ENCODE results near the gene CHST11. TPM values are rescaled to one million over a fixed set of nuclear protein-coding genes. Genes with fewer than 3 reads are reported as not detected.

Gene CHST11
- total and polyA plus RNA-seq, 10 donors = 5.2 to 65.1 (median 48.4) TPM

DNA sequence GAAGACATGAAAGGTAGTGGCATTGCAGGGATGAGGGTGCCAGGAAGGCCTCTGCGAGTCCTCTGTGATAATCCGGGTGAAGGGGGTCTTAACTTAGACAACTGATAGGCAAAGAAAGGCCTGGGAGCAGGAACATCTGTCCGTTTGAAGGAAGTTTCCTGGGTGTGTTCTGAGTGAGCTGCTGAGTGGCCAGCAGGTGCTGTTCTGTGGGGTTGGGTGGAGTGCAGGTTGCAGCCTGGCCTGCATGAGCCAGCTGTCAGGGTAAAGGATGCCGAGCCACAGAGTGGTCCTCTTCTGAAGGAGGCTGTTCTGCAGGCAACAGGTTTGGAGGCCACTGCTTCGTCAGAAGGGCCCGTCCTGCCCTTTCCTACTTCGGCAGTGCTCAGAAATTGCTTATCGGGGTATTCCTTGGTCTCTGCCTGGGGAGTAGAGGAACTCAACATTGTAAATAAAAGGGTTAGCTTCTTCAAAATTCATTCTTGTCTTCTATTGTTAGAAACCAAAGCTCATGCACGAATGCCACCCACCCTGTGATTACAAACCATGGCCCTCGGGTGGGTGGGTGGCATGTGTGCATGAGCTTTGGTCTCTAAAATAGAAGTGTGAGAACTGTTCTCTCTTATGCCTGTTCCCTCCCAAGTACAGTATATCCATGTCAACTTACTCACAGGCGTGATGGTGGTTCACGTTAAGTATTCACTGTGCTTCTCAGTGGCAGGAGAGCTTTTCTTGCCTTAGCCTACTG, 118.9 kb downstream of the CHST11 start:
- Histone ChIP-seq H3K9me3 (no peaks in the 10 kb centered on the region), H3K36me3 (no peaks in the 10 kb centered on the region), H3K27ac (no peak overlapping the region), H3K27me3 (replicated peaks in 1 of 7) (no peaks in the 10 kb centered on the region), H3K4me3 (no peak overlapping the region), H3K4me1 (peaks cover 14 to 76% (median 51%) of the 10 kb centered on the region in 6 donors)
- DNase-seq = no peak
- WGBS, 5 donors = 75 to 83% (median 79%) methylated on average over 12 of the region's 12 CpGs
- intact Hi-C loops (cut with DNase I; ENCODE audit: low total_unique reads) = no loop called here
- TF ChIP-seq POLR2AphosphoS5 (IDR thresholded peaks at IDR 0.05) (no peak), POLR2A (IDR thresholded peaks at IDR 0.05) (no peak)
- TF ChIP-seq, protein P1, sequence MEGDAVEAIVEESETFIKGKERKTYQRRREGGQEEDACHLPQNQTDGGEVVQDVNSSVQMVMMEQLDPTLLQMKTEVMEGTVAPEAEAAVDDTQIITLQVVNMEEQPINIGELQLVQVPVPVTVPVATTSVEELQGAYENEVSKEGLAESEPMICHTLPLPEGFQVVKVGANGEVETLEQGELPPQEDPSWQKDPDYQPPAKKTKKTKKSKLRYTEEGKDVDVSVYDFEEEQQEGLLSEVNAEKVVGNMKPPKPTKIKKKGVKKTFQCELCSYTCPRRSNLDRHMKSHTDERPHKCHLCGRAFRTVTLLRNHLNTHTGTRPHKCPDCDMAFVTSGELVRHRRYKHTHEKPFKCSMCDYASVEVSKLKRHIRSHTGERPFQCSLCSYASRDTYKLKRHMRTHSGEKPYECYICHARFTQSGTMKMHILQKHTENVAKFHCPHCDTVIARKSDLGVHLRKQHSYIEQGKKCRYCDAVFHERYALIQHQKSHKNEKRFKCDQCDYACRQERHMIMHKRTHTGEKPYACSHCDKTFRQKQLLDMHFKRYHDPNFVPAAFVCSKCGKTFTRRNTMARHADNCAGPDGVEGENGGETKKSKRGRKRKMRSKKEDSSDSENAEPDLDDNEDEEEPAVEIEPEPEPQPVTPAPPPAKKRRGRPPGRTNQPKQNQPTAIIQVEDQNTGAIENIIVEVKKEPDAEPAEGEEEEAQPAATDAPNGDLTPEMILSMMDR (IDR thresholded peaks at IDR 0.05 in 8 of 11, conservative IDR thresholded peaks at IDR 0.05 in 3 of 11) = no peak

DNA sequence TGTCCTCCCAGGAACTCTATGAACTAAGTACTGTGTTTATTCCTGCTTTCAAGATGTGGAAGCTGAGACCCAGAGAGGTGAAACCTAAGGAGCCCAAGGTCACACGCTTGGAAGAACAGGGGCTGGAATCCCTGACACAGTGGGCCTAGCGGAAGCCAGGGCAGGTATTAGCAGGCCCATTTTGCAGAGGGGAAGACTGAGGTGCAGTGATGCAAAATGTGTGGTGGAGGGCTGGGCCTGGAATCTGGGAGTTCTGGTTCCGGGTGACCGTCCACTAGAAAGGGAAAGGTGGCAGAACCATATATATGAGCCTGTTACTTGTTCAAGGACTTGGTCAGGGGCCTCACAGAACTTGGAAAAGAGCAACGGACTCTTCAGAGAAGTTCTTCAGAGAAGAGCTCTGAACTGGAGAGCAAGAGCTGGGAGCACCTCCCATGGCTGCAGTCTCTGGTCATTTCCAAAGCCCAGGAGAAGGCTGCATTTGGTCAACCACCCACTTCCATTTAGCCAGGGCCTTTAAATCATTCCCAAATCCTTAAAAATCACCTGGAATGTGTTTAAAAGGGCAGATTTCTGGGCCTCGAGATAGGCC, 119.5 kb downstream of the CHST11 start:
- intact Hi-C loops (cut with DNase I; ENCODE audit: low total_unique reads) = no loop called here

DNA sequence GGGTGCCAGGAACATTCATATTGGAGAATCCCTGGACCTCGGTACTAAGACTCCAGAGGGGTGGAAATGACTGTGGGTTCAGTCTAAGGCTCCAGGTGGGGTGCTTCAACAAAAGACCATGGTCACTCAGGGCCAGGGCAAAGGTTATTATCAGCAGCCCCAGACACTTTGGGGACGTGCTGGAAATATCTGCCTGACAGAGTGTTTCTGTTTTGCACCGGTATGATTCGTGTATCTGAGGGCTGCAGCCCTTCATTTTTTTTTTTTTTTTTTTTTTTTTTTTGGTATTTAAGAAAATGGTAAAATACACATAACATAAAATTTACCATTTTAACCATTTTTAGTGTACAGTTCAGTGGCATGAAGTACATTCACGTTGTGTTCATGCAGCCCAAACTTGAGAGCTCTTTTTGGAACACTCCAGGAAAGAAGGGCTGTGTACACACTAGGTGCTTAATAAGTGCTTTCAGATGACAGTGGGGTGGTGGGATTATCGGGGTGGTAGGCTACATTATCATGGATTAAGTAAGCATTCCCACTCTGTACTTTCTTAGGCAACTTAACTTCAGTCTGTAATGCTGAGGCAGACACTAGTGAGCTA, 120.3 kb downstream of the CHST11 start:
- peaks cover 9 to 79% (median 55%) of the 10 kb centered on the region in 6 donors for H3K4me1 ChIP-seq
- TF ChIP-seq POLR2AphosphoS5 (IDR thresholded peaks at IDR 0.05) = no peak
- no peak for TF ChIP-seq POLR2A (IDR thresholded peaks at IDR 0.05)
- TF ChIP-seq, protein P1 (IDR thresholded peaks at IDR 0.05 in 8 of 11, conservative IDR thresholded peaks at IDR 0.05 in 3 of 11) = no peak
- no peaks in the 10 kb centered on the region for H3K27me3 ChIP-seq (replicated peaks in 1 of 7)
- no peak overlapping the region for H3K4me3 ChIP-seq
- intact Hi-C loops (cut with DNase I; ENCODE audit: low total_unique reads) = no loop called here
- WGBS, 5 donors = 62 to 78% (median 70%) methylated on average over 6 of the region's 6 CpGs
- no peaks in the 10 kb centered on the region for H3K9me3 ChIP-seq
- H3K27ac ChIP-seq = no peak overlapping the region
- no peak for DNase-seq
- no peaks in the 10 kb centered on the region for H3K36me3 ChIP-seq

More for the DNA sequence above, 119.5 kb downstream of the CHST11 start:
- Histone ChIP-seq H3K27ac (no peak overlapping the region), H3K4me1 (peaks cover 10 to 76% (median 50%) of the 10 kb centered on the region in 6 donors), H3K36me3 (no peaks in the 10 kb centered on the region), H3K27me3 (replicated peaks in 1 of 7) (no peaks in the 10 kb centered on the region), H3K4me3 (no peak overlapping the region), H3K9me3 (no peaks in the 10 kb centered on the region)
- 97 to 100% (median 98%) methylated on average over 6 of the region's 6 CpGs for whole genome bisulfite sequencing, 5 donors
- TF ChIP-seq, protein P1 (IDR thresholded peaks at IDR 0.05 in 8 of 11, conservative IDR thresholded peaks at IDR 0.05 in 3 of 11) = no peak
- no peak for TF ChIP-seq POLR2AphosphoS5 (IDR thresholded peaks at IDR 0.05)
- no peak for TF ChIP-seq POLR2A (IDR thresholded peaks at IDR 0.05)
- DNase-seq = no peak

DNA sequence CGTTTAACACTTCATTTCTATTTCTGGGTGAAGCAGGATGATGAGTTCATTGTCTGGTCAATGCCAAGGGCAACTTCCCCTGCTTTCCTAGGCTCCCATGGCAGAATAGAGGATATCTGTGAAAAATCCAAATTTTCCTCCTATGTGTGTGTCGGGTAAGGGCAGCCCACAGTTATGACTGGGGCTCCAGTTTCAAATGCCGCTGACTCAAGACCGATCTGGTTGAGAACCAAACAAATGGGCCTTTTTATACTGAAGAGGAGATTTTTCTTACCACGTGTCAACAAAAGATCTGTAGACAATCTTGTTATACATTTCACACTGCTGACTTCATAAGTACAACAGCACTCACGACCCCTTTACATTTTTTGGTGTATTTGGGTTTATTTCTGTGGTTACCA, 120.8 kb downstream of the CHST11 start:
- H3K9me3 ChIP-seq = no peaks in the 10 kb centered on the region
- peaks cover 9 to 80% (median 59%) of the 10 kb centered on the region in 6 donors for H3K4me1 ChIP-seq
- no peaks in the 10 kb centered on the region for H3K27me3 ChIP-seq (replicated peaks in 1 of 7)
- TF ChIP-seq POLR2AphosphoS5 (IDR thresholded peaks at IDR 0.05) (no peak), POLR2A (IDR thresholded peaks at IDR 0.05) (no peak)
- TF ChIP-seq, protein P1 (IDR thresholded peaks at IDR 0.05 in 8 of 11, conservative IDR thresholded peaks at IDR 0.05 in 3 of 11) = no peak
- no peak overlapping the region for H3K27ac ChIP-seq
- H3K4me3 ChIP-seq = no peak overlapping the region
- DNase-seq = no peak
- H3K36me3 ChIP-seq = no peaks in the 10 kb centered on the region
- intact Hi-C loops (cut with DNase I; ENCODE audit: low total_unique reads) = no loop called here
- WGBS, 5 donors = 67 to 74% (median 72%) methylated on average over 6 of the region's 6 CpGs

All from spleen (tissue), 11 donors.